Measurements from ENCODE around the gene AOPEP. TPM values are rescaled to one million over a fixed set of nuclear protein-coding genes. Genes with fewer than 3 reads are reported as not detected.

Gene AOPEP
- polyA plus RNA-seq, 1 donor: 44.3 TPM

DNA sequence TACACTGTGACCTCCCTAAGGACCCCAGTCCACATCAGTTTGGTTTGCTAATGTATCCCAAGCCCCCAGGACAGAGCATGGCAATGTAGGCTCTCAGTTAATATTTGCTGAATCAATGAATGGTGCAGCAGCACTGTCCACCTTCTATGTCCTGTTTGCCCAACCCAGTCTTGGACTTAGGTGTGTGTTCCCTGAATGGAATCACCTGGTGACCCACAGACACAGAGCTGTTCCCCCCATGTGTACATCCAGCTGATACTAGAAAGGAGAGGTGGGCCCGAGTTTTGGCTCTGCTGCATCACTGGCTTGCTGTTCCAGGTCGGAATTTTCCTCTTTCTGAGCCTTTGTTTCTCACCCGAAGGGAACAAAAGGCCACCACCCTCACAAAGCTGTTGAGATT is 180.2 kb downstream of the AOPEP start:
- no peak for DNase-seq
- no peaks in the 10 kb centered on the region for H3K27me3 ChIP-seq (ENCODE audit: control insufficient read depth, insufficient read depth, low read length)
- no peaks in the 10 kb centered on the region for H3K4me1 ChIP-seq (ENCODE audit: control insufficient read depth, insufficient read depth, low read length)
- H3K36me3 ChIP-seq (ENCODE audit: control insufficient read depth, insufficient read depth, low read length): no peaks in the 10 kb centered on the region
- WGBS (ENCODE audit: insufficient coverage, low lambda C conversion rate): no CpG with 5 or more reads among the region's 3 CpGs
- H3K9me3 ChIP-seq (ENCODE audit: control insufficient read depth, low read depth, low read length): no peaks in the 10 kb centered on the region
- no peak overlapping the region for H3K27ac ChIP-seq (ENCODE audit: low read length)
- no peak overlapping the region for H3K4me3 ChIP-seq (ENCODE audit: low read length)

DNA sequence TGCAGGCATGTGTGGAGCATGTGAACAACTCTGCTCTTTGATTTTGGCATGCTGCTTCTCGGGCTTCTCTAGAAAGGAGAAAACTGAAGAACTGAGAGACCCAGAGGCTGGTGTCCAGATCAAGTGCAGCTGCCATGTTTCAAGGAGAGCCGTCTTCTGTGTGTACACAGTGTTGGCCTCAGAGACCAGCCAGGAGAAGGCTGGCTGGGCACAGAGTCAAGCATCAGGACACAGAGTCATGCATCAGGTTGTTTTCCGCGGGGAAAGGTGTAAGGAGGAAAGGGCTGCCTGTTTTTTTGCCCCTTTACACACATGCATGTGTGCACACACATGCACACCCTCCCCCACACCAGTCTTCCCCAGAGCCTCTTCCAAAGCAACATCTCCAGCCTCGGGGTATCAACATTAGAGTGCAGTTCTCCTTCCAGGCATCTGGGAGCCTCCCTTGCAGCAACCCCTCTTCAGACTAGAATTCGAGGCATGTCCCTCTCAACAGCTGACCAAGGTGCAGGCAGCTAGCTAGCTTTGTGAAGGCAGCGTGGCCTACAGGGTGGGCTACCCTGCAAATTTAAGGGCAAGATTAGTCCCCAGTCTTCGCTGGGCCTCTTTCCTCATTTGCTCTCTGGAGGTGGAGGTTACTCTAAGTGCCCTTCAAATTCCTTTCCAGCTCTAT is 180.9 kb downstream of the AOPEP start:
- Histone ChIP-seq H3K4me3 (ENCODE audit: low read length) (no peak overlapping the region), H3K36me3 (ENCODE audit: control insufficient read depth, insufficient read depth, low read length) (no peaks in the 10 kb centered on the region), H3K27ac (ENCODE audit: low read length) (no peak overlapping the region), H3K4me1 (ENCODE audit: control insufficient read depth, insufficient read depth, low read length) (no peaks in the 10 kb centered on the region), H3K9me3 (ENCODE audit: control insufficient read depth, low read depth, low read length) (no peaks in the 10 kb centered on the region), H3K27me3 (ENCODE audit: control insufficient read depth, insufficient read depth, low read length) (no peaks in the 10 kb centered on the region)
- DNase-seq: no peak
- WGBS (ENCODE audit: insufficient coverage, low lambda C conversion rate): 83% methylated on average over 1 of the region's 8 CpGs

DNA sequence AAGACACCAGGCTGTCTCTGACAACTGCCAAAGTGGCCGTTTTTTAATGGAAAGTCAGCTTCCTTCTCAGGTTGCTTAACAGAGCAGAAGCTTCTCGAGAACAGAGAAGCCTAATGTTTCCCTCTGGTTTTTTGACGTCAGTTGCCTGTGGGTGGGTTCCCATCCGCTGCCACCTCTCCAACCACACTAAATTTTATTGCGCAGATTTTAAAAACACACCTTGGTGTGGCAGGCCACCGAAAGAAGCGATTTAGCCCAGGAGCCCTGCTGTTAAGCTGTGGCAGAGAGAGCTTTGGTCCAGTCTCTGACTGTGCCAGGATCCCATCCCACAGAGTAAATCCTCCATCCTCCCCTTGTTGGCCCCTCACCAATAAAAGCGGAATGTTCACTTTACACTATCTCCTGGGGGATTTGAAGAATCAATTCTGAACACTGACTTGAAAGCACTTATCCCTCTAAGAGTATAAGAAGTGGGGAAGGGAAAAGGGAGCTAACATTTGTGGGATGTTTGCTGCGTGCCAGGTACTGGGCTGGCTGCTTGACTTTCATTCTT is 181.6 kb downstream of the AOPEP start:
- WGBS (ENCODE audit: insufficient coverage, low lambda C conversion rate): no CpG with 5 or more reads among the region's 9 CpGs
- H3K4me3 ChIP-seq (ENCODE audit: low read length): no peak overlapping the region

DNA sequence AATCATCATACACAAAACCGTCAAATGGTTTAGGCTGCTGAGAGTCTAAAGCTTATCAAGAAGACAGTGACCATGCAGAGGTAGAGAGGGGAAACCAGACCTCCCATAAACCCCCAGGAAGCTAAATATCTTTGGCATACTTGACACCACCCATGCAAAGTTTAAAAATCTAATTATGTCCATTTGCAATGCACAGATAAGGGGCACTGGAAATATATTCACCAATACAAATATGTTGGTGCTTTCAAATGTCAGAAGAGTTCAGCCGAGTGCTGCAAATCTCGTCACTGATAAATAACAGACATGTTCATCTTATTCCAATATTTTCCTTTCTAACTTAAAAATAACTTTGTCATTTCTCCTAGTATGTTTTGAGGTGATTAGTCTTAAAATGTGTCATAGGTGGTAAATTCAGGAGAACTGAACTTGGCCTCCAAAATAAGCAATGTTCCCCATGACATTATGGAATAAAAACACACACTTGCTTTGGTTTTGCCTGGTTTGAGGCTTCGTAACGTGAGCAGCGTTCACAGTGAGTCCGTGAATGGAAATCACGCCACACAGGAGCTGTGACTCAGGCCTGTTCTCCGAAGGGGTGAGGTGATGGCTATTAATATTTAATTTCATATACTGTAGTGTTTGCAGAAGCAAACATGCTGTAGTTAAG is 182.2 kb downstream of the AOPEP start:
- H3K27ac ChIP-seq (ENCODE audit: low read length): no peak overlapping the region
- no peaks in the 10 kb centered on the region for H3K27me3 ChIP-seq (ENCODE audit: control insufficient read depth, insufficient read depth, low read length)
- DNase-seq: no peak
- H3K9me3 ChIP-seq (ENCODE audit: control insufficient read depth, low read depth, low read length): no peaks in the 10 kb centered on the region
- H3K4me1 ChIP-seq (ENCODE audit: control insufficient read depth, insufficient read depth, low read length): peaks cover 3% of the 10 kb centered on the region
- no peaks in the 10 kb centered on the region for H3K36me3 ChIP-seq (ENCODE audit: control insufficient read depth, insufficient read depth, low read length)
- H3K4me3 ChIP-seq (ENCODE audit: low read length): no peak overlapping the region
- 64% methylated on average over 3 of the region's 9 CpGs for WGBS (ENCODE audit: insufficient coverage, low lambda C conversion rate)

More for the DNA sequence above, 181.6 kb downstream of the AOPEP start:
- Histone ChIP-seq H3K9me3 (ENCODE audit: control insufficient read depth, low read depth, low read length) (no peaks in the 10 kb centered on the region), H3K4me1 (ENCODE audit: control insufficient read depth, insufficient read depth, low read length) (no peaks in the 10 kb centered on the region), H3K27me3 (ENCODE audit: control insufficient read depth, insufficient read depth, low read length) (no peaks in the 10 kb centered on the region), H3K36me3 (ENCODE audit: control insufficient read depth, insufficient read depth, low read length) (no peaks in the 10 kb centered on the region), H3K27ac (ENCODE audit: low read length) (no peak overlapping the region)
- DNase-seq: no peak

DNA sequence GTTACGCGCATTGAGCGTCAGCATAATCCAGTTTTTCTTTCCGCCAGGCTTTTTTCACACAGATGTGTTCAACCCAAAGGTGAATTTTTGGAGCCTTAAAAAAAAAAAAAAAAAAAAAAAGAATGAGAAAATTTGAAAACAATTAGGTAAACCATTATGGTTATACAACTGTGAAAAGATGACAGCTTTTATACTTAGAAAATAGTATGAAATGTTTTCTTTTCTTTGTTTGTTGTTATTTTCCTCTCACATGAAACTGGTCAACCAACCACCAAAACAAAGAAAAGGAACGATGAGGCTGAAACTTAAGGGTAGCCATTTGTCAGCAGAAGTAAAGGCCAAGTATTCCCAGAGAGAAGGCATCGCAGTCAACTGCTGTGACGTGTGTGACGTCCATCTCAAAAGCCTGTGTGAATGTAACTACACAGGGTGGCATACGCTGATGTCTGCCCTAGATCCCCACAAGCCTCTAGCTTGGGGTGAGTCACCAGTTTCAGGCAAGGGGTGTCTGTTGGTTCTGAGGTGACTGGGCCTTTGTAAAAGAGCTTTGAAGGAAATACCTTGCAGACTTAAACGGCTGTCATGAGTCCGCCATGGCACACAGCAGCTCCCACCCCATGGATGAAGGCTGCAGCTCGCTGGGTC is 182.9 kb downstream of the AOPEP start:
- Histone ChIP-seq H3K4me1 (ENCODE audit: control insufficient read depth, insufficient read depth, low read length) (peaks cover 8% of the 10 kb centered on the region), H3K36me3 (ENCODE audit: control insufficient read depth, insufficient read depth, low read length) (no peaks in the 10 kb centered on the region), H3K9me3 (ENCODE audit: control insufficient read depth, low read depth, low read length) (no peaks in the 10 kb centered on the region), H3K27me3 (ENCODE audit: control insufficient read depth, insufficient read depth, low read length) (no peaks in the 10 kb centered on the region), H3K27ac (ENCODE audit: low read length) (no peak overlapping the region), H3K4me3 (ENCODE audit: low read length) (no peak overlapping the region)
- no peak for DNase-seq
- WGBS (ENCODE audit: insufficient coverage, low lambda C conversion rate): 94% methylated on average over 4 of the region's 12 CpGs

DNA sequence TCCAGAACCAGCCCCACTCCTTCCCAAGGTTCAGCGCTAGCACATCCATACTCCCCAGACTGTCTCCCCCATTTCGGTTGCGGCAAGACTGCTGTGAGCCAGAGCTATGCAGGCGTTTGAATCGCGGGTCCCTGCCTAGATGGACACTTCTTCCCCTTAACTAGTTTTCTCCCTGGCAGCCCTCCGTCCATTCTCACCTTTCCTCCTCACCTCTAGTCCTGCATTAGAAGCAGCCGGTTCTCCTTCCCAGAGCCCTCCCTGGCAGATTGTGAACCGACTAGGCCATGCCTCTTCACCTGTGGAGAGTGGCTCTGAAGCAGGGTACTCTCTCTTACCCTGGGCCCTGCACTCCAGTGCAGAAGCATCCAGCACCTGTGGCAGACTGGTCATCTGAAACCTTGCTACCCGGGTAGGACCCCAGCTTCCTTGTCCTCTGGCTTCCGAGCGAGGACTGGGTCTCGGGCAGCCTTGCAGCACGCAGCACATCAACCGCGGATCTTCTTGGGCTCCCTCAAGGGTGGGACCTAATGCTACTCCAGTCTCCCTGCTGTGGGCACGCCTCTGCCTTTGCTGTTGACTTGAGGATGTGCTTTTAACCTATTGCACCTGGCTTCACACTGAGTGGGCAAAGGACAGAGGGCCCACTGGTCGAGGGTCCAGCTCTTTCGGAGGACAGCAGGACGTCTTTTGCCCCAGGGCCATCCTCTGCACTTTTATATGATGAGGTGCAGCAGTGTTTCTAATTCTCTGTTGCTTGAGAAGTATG is 183.6 kb downstream of the AOPEP start:
- no peaks in the 10 kb centered on the region for H3K27me3 ChIP-seq (ENCODE audit: control insufficient read depth, insufficient read depth, low read length)
- no peak overlapping the region for H3K27ac ChIP-seq (ENCODE audit: low read length)
- no peaks in the 10 kb centered on the region for H3K36me3 ChIP-seq (ENCODE audit: control insufficient read depth, insufficient read depth, low read length)
- no peak for DNase-seq
- no peaks in the 10 kb centered on the region for H3K9me3 ChIP-seq (ENCODE audit: control insufficient read depth, low read depth, low read length)
- no peak overlapping the region for H3K4me3 ChIP-seq (ENCODE audit: low read length)
- H3K4me1 ChIP-seq (ENCODE audit: control insufficient read depth, insufficient read depth, low read length): peaks cover 14% of the 10 kb centered on the region
- WGBS (ENCODE audit: insufficient coverage, low lambda C conversion rate): no CpG with 5 or more reads among the region's 20 CpGs

DNA sequence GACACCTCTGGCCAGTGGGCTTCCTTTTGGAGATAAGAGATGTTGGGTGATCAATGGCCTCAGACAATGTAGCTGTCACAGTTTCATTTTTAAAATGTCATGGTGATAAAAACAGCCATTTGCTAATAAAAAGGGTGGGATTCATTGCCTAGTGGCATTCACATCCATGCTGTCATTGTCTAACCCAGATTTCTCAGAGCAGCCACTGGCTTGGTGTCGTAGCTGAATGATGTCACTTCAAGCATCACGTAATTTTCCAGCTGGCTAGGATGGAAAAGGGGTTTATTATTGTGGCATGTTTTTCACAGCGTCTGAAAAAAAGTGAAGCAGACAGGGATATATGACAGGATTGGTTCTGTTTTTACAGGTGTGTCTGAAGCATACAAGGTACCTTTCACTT is 184.7 kb downstream of the AOPEP start:
- Histone ChIP-seq H3K4me1 (ENCODE audit: control insufficient read depth, insufficient read depth, low read length) (peaks cover 14% of the 10 kb centered on the region), H3K27me3 (ENCODE audit: control insufficient read depth, insufficient read depth, low read length) (no peaks in the 10 kb centered on the region), H3K27ac (ENCODE audit: low read length) (no peak overlapping the region), H3K36me3 (ENCODE audit: control insufficient read depth, insufficient read depth, low read length) (no peaks in the 10 kb centered on the region), H3K9me3 (ENCODE audit: control insufficient read depth, low read depth, low read length) (no peaks in the 10 kb centered on the region), H3K4me3 (ENCODE audit: low read length) (no peak overlapping the region)
- DNase-seq: no peak
- WGBS (ENCODE audit: insufficient coverage, low lambda C conversion rate): no CpG with 5 or more reads among the region's 3 CpGs

DNA sequence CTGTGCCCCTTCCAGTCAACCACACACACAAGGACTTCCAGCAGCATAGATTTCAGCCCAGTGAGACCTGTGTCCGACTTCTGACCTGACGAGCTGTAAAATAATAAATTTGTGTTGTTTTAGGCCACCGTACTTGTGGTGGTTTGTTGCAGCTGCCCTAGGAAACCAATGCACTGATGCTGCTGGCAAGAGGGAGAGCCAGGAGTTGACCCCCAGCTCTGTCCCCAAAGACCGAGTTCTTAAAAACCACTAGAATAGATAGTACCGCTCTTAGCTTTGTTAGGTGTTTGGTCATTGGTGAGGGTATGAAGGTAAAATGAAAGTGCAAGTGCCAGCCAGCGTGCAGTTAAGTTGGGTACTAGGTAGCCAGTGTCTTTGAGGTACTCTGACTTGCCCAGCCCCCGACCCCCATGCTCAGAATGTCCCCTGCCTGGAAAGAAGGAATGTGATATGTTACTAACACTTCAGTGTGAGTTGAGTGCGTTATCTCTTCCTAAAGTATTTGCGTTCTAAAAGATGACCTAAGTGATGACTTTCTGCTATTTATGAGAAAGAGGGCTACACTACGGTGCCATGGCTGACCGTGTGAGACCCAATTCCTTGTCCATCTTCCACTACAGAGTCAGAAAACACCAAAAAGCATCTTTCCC is 185.6 kb downstream of the AOPEP start:
- H3K4me3 ChIP-seq (ENCODE audit: low read length): no peak overlapping the region
- no peak overlapping the region for H3K27ac ChIP-seq (ENCODE audit: low read length)
- DNase-seq: no peak
- no peaks in the 10 kb centered on the region for H3K27me3 ChIP-seq (ENCODE audit: control insufficient read depth, insufficient read depth, low read length)
- no CpG with 5 or more reads among the region's 11 CpGs for WGBS (ENCODE audit: insufficient coverage, low lambda C conversion rate)
- no peaks in the 10 kb centered on the region for H3K36me3 ChIP-seq (ENCODE audit: control insufficient read depth, insufficient read depth, low read length)
- peaks cover 14% of the 10 kb centered on the region for H3K4me1 ChIP-seq (ENCODE audit: control insufficient read depth, insufficient read depth, low read length)
- H3K9me3 ChIP-seq (ENCODE audit: control insufficient read depth, low read depth, low read length): no peaks in the 10 kb centered on the region

DNA sequence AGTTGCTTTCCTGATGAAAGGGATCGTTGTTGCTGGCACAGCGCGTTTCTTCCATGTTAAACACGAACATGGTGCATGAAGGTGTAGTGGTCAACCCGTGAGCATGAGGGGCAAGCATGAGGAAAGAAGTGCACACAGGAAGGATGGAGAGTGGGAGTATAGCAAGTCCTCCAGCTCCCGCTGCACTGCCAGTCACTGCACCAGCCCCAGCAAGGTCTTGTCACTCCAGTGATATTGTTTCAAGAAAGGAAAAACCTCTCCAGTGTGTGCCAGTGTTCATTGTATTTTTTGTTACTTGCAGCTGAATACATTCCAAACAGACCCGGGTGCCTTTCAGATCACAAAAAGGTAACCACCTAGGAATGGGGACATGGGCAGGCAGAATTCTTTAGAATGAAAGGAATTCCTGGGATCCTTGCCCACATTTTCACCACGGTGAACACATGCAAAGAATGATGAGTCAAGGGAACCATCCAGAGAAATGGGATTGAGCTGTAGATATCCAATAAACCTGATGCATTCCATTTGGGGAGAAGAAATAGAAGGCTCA is 186.3 kb downstream of the AOPEP start:
- Histone ChIP-seq H3K27ac (ENCODE audit: low read length) (no peak overlapping the region), H3K4me3 (ENCODE audit: low read length) (no peak overlapping the region), H3K27me3 (ENCODE audit: control insufficient read depth, insufficient read depth, low read length) (no peaks in the 10 kb centered on the region), H3K9me3 (ENCODE audit: control insufficient read depth, low read depth, low read length) (no peaks in the 10 kb centered on the region), H3K36me3 (ENCODE audit: control insufficient read depth, insufficient read depth, low read length) (no peaks in the 10 kb centered on the region), H3K4me1 (ENCODE audit: control insufficient read depth, insufficient read depth, low read length) (peaks cover 14% of the 10 kb centered on the region)
- no peak for DNase-seq
- 63% methylated on average over 2 of the region's 8 CpGs for WGBS (ENCODE audit: insufficient coverage, low lambda C conversion rate)

All from large intestine (tissue), 3 donors.